Suprapubic skin (tissue), 4 donors: Measurements from ENCODE around the gene NEK4. TPM values are rescaled to one million over a fixed set of nuclear protein-coding genes. Genes with fewer than 3 reads are reported as not detected.

Experiments
- DNase-seq, 2 donors: peaks; one replicate each; pipeline ENCODE4 v3.0.0-alpha.2; 2019; ENCODE audit warnings: low spot score in 2 of 2
- H3K27ac ChIP-seq: fragments of 200-600 bp; sonication (generic); one replicate; pipeline ENCODE4 v1.5.1; 2019
- H3K27me3 ChIP-seq: fragments of 200-600 bp; sonication (generic); one replicate; pipeline ENCODE4 v1.5.1; 2019
- H3K36me3 ChIP-seq: fragments of 200-600 bp; sonication (generic); one replicate; pipeline ENCODE4 v1.5.1; 2019
- H3K4me1 ChIP-seq: fragments of 200-600 bp; sonication (generic); one replicate; pipeline ENCODE4 v1.5.1; 2019
- H3K4me3 ChIP-seq: fragments of 200-600 bp; sonication (generic); one replicate; pipeline ENCODE4 v1.5.1; 2019; ENCODE audit warnings: mild to moderate bottlenecking
- H3K9me3 ChIP-seq: fragments of 200-600 bp; sonication (generic); one replicate; pipeline ENCODE4 v1.5.1; 2019
- CTCF ChIP-seq, 2 donors: fragments of 200-600 bp in 1 of 2; fragments of 450-650 bp in 1 of 2; sonication (generic) in 1 of 2; IDR thresholded peaks; one replicate each; pipeline ENCODE4 v1.5.1; 2016 to 2019; ENCODE audit warnings: antibody characterized with exemption in 2 of 2, mild to moderate bottlenecking in 1 of 2, moderate library complexity in 1 of 2
- EP300 ChIP-seq: sonication (generic); formaldehyde crosslinking; IDR thresholded peaks from one replicate; pipeline ENCODE4 v1.6.1; 2017; ENCODE audit warnings: antibody characterized with exemption
- POLR2A ChIP-seq, 2 donors: fragments of 450-650 bp; IDR thresholded peaks; one replicate each; pipeline ENCODE4 v1.6.1; 2017; ENCODE audit warnings: antibody characterized with exemption in 2 of 2, mild to moderate bottlenecking in 2 of 2, moderate library complexity in 2 of 2
- POLR2AphosphoS5 ChIP-seq, 3 donors: sonication (generic); formaldehyde crosslinking; IDR thresholded peaks; one replicate each; pipeline ENCODE4 v1.6.1; 2017; ENCODE audit warnings: antibody characterized with exemption in 3 of 3
- WGBS: methylation state at CpG from one replicate; pipeline ENCODE4 v1.1.5; 2018; 5-methylcytosine and 5-hydroxymethylcytosine counted together
- total RNA-seq, 4 donors: library from RNA; depleted of rRNA; stranded (reverse); fragments of >200 nt; gene quantifications; one replicate each; pipeline ENCODE4 v1.1.0, GENCODE V29; 2016

NEK4 gene
- total RNA-seq, 4 donors from 2014 or later = 12.3 to 20.6 (median 15.5) TPM

- H3K27ac ChIP-seq = no peak overlapping the region
- WGBS = 91% methylated on average over 2 of the region's 2 CpGs
- H3K36me3 ChIP-seq = peaks cover 90% of the 10 kb centered on the region
Measured at GRCh38 chr3:52763466-52763865, 7.3 kb downstream of the NEK4 start.

GRCh38 chr3:52756141-52756540 is 14.6 kb downstream of the NEK4 start:
- Histone ChIP-seq H3K27me3 (no peaks in the 10 kb centered on the region), H3K9me3 (no peaks in the 10 kb centered on the region), H3K4me3 (no peak overlapping the region), H3K36me3 (peaks cover 68% of the 10 kb centered on the region), H3K4me1 (no peaks in the 10 kb centered on the region), H3K27ac (no peak overlapping the region)
- TF ChIP-seq POLR2AphosphoS5 (IDR thresholded peaks at IDR 0.05) (no peak), EP300 (no peak), POLR2A (IDR thresholded peaks at IDR 0.05) (no peak), CTCF (IDR thresholded peaks at IDR 0.05) (no peak)
- WGBS = 89% methylated on average over 1 of the region's 1 CpG
- DNase-seq = no peak

More at GRCh38 chr3:52763466-52763865, 7.3 kb downstream of the NEK4 start:
- TF ChIP-seq EP300 = no peak
- no peak for TF ChIP-seq CTCF (IDR thresholded peaks at IDR 0.05)
- no peak for TF ChIP-seq POLR2A (IDR thresholded peaks at IDR 0.05)
- TF ChIP-seq POLR2AphosphoS5 (IDR thresholded peaks at IDR 0.05) = no peak
- Histone ChIP-seq H3K27me3 (no peaks in the 10 kb centered on the region), H3K4me3 (no peak overlapping the region), H3K9me3 (no peaks in the 10 kb centered on the region), H3K4me1 (no peaks in the 10 kb centered on the region)
- no peak for DNase-seq

- 91% methylated on average over 4 of the region's 4 CpGs for WGBS
Measured at GRCh38 chr3:52754373-52754772, 16.4 kb downstream of the NEK4 start.

GRCh38 chr3:52752045-52752660 is 18.6 kb downstream of the NEK4 start:
- TF ChIP-seq EP300 (no peak), POLR2AphosphoS5 (IDR thresholded peaks at IDR 0.05) (no peak), CTCF (IDR thresholded peaks at IDR 0.05) (no peak), POLR2A (IDR thresholded peaks at IDR 0.05) (no peak)
- Histone ChIP-seq H3K27ac (no peak overlapping the region), H3K27me3 (no peaks in the 10 kb centered on the region), H3K9me3 (no peaks in the 10 kb centered on the region), H3K36me3 (peaks cover 74% of the 10 kb centered on the region), H3K4me3 (no peak overlapping the region), H3K4me1 (no peaks in the 10 kb centered on the region)
- no peak for DNase-seq
- 89% methylated on average over 3 of the region's 3 CpGs for WGBS

More at GRCh38 chr3:52754373-52754772, 16.4 kb downstream of the NEK4 start:
- no peak overlapping the region for H3K27ac ChIP-seq
- no peak overlapping the region for H3K4me3 ChIP-seq
- H3K27me3 ChIP-seq = no peaks in the 10 kb centered on the region
- no peaks in the 10 kb centered on the region for H3K9me3 ChIP-seq
- H3K4me1 ChIP-seq = no peaks in the 10 kb centered on the region
- DNase-seq = no peak
- peaks cover 68% of the 10 kb centered on the region for H3K36me3 ChIP-seq
- TF ChIP-seq EP300 = no peak
- TF ChIP-seq POLR2AphosphoS5 (IDR thresholded peaks at IDR 0.05) = no peak
- no peak for TF ChIP-seq CTCF (IDR thresholded peaks at IDR 0.05)
- TF ChIP-seq POLR2A (IDR thresholded peaks at IDR 0.05) = no peak

GRCh38 chr3:52743721-52744120 is 27.0 kb downstream of the NEK4 start:
- H3K36me3 ChIP-seq = peaks cover 87% of the 10 kb centered on the region
- WGBS = 86% methylated on average over 2 of the region's 2 CpGs
- no peaks in the 10 kb centered on the region for H3K4me1 ChIP-seq
- TF ChIP-seq POLR2A (IDR thresholded peaks at IDR 0.05) (no peak), CTCF (IDR thresholded peaks at IDR 0.05) (no peak), EP300 (no peak), POLR2AphosphoS5 (IDR thresholded peaks at IDR 0.05) (no peak)
- H3K9me3 ChIP-seq = no peaks in the 10 kb centered on the region
- H3K27ac ChIP-seq = no peak overlapping the region
- H3K27me3 ChIP-seq = no peaks in the 10 kb centered on the region
- DNase-seq = no peak
- H3K4me3 ChIP-seq = no peak overlapping the region
